ENCODE measurements around the gene CBLB. TPM values are rescaled to one million over a fixed set of nuclear protein-coding genes. Genes with fewer than 3 reads are reported as not detected.

Gene CBLB
- total and polyA plus RNA-seq, 9 of the 15 experiments (the other 6 are each of a cell fraction or from before 2014, with no cell fraction given), result 1.8 to 8.1 (median 5.3) TPM

GRCh38 chr3:105868742-105869530 is at the start of gene CBLB (continued):
- TF ChIP-seq, protein P1, sequence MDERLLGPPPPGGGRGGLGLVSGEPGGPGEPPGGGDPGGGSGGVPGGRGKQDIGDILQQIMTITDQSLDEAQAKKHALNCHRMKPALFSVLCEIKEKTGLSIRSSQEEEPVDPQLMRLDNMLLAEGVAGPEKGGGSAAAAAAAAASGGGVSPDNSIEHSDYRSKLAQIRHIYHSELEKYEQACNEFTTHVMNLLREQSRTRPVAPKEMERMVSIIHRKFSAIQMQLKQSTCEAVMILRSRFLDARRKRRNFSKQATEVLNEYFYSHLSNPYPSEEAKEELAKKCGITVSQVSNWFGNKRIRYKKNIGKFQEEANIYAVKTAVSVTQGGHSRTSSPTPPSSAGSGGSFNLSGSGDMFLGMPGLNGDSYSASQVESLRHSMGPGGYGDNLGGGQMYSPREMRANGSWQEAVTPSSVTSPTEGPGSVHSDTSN (CRISPR knock-in tag; IDR thresholded peaks at IDR 0.05; ENCODE audit: low read depth), result peak; percentile 67
- TF ChIP-seq, protein P1 (tag; conservative IDR thresholded peaks at IDR 0.05; ENCODE audit: low read depth), result peak; percentile 80
- peak; percentile 21 for TF ChIP-seq CXXC5 (CRISPR knock-in tag; IDR thresholded peaks at IDR 0.05)
- TF ChIP-seq, protein P2, sequence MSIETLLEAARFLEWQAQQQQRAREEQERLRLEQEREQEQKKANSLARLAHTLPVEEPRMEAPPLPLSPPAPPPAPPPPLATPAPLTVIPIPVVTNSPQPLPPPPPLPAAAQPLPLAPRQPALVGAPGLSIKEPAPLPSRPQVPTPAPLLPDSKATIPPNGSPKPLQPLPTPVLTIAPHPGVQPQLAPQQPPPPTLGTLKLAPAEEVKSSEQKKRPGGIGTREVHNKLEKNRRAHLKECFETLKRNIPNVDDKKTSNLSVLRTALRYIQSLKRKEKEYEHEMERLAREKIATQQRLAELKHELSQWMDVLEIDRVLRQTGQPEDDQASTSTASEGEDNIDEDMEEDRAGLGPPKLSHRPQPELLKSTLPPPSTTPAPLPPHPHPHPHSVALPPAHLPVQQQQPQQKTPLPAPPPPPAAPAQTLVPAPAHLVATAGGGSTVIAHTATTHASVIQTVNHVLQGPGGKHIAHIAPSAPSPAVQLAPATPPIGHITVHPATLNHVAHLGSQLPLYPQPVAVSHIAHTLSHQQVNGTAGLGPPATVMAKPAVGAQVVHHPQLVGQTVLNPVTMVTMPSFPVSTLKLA (conservative IDR thresholded peaks at IDR 0.05), result peak; percentile 46 to 66; a peak in 3 of 4 replicates
- TF ChIP-seq EP400 (IDR thresholded peaks at IDR 0.05), result peak; percentile 82
- TF ChIP-seq, protein P3, sequence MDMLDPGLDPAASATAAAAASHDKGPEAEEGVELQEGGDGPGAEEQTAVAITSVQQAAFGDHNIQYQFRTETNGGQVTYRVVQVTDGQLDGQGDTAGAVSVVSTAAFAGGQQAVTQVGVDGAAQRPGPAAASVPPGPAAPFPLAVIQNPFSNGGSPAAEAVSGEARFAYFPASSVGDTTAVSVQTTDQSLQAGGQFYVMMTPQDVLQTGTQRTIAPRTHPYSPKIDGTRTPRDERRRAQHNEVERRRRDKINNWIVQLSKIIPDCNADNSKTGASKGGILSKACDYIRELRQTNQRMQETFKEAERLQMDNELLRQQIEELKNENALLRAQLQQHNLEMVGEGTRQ (CRISPR knock-in tag; IDR thresholded peaks at IDR 0.05), result no peak
- 0 out of 4 replicates have a peak, but pooled peaks of 1 of the 2 experiments have one; percentile 5 for TF ChIP-seq UBTF (IDR thresholded peaks at IDR 0.05; ENCODE audit: borderline replicate concordance in 1 of 2, low read depth in 2 of 2, low read length in 2 of 2)
- TF ChIP-seq, protein P4, sequence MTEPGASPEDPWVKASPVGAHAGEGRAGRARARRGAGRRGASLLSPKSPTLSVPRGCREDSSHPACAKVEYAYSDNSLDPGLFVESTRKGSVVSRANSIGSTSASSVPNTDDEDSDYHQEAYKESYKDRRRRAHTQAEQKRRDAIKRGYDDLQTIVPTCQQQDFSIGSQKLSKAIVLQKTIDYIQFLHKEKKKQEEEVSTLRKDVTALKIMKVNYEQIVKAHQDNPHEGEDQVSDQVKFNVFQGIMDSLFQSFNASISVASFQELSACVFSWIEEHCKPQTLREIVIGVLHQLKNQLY (CRISPR knock-in tag; conservative IDR thresholded peaks at IDR 0.05), result no peak
- 0 out of 2 replicates have a peak, but pooled peaks have one; percentile 47 for TF ChIP-seq FOXP1 (CRISPR knock-in tag; IDR thresholded peaks at IDR 0.05)
- peak; percentile 59 for TF ChIP-seq VEZF1 (CRISPR knock-in tag; IDR thresholded peaks at IDR 0.05)
- TF ChIP-seq MYC (IDR thresholded peaks at IDR 0.05; ENCODE audit: low read depth, low read length), result peak; percentile 44; the same call in 1 of the 2 replicates
- TF ChIP-seq MYC (CRISPR knock-in tag; IDR thresholded peaks at IDR 0.05; ENCODE audit: borderline replicate concordance, low read depth), result no peak

Data from K562 (cell line).